ENCODE data around the gene UTS2B. TPM values are rescaled to one million over a fixed set of nuclear protein-coding genes. Genes with fewer than 3 reads are reported as not detected.

UTS2B gene
- total and polyA plus RNA-seq, 10 of the 15 experiments (the other 5 are each of a cell fraction or from before 2014, with no cell fraction given) = 0.15 to 0.72 (median 0.44) TPM

DNA sequence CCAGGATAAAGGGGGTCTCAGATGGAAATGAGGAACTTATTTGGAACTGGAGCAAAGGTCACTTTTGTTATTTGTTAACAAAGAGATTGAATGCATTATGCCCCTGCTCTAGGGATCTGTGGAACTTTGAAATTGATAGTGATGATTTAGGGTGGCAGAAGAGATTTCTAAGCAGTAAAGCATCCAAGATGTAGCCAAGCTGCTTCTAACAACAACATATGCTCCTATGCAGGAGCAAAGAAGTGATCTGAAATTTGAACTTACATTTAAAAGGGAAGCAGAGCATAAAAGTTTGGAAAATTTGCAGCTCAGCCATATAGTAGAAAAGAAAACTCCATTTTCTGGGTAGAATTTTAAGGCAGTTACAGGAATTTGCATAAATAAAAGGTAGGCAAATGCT lies 31.5 kb downstream of the UTS2B start:
- H3K36me3 ChIP-seq (ENCODE audit: control insufficient read depth in 2 of 2, insufficient read depth in 2 of 2, low read length in 1 of 2) = no peaks in the 10 kb centered on the region
- in situ Hi-C loops (cut with MboI) = no loop called here
- H4K20me1 ChIP-seq (ENCODE audit: control insufficient read depth, insufficient read depth) = no peaks in the 10 kb centered on the region
- ChIA-PET SMC1A (ENCODE audit: uncharacterized antibody, unreplicated experiment) (interaction anchor here (0.6 to 5.0 kb wide), 13 partner anchors 16 to 95 kb away, joined by 3 to 32 read pairs (median 10); partner anchors contain the start of gene UTS2B), RAD21 (ENCODE audit: unreplicated experiment) (interaction anchor here (1.0 to 1.5 kb wide), 4 partner anchors 8 to 160 kb away, joined by 4 to 5 read pairs (median 4); partner anchors contain the start of gene UTS2B), CTCF (interaction anchor here (1.1 to 2.0 kb wide), 5 partner anchors 15 to 54 kb away, joined by 3 to 11 read pairs (median 4); no protein-coding TSS in a partner anchor), POLR2A (interaction anchor here (0.6 to 1.7 kb wide), 6 partner anchors 27 to 226 kb away, joined by 3 to 6 read pairs (median 4); no protein-coding TSS in a partner anchor)
- H2AFZ ChIP-seq (ENCODE audit: control insufficient read depth, low read depth, low read length) = no peak overlapping the region
- H3K4me1 ChIP-seq (ENCODE audit: control insufficient read depth, insufficient read depth, low read length) = peaks cover 49% of the 10 kb centered on the region
- H3K79me2 ChIP-seq (ENCODE audit: control insufficient read depth, insufficient read depth, low read length) = no peaks in the 10 kb centered on the region
- intact Hi-C loops (cut with micrococcal nuclease; ENCODE audit: unreplicated experiment) = no loop called here
- H3K27me3 ChIP-seq (replicated peaks in 1 of 2; ENCODE audit: control insufficient read depth in 2 of 2, insufficient read depth in 2 of 2, low read length in 1 of 2) = no peaks in the 10 kb centered on the region
- H3K9ac ChIP-seq (ENCODE audit: control insufficient read depth, insufficient read depth, low read length) = no peak overlapping the region
- FAIRE-seq (no peak), DNase-seq (ENCODE audit: low read depth, low spot score) (no peak), ATAC-seq (no peak)
- H3K9me3 ChIP-seq (replicated peaks; ENCODE audit: control insufficient read depth, insufficient read depth, low read length) = no peaks in the 10 kb centered on the region
- H3K4me3 ChIP-seq = no peak overlapping the region
- no peak for TF ChIP-seq TCF3 (IDR thresholded peaks at IDR 0.05; ENCODE audit: borderline replicate concordance, insufficient read depth, low read depth, low read length)
- TF ChIP-seq ZNF687 (IDR thresholded peaks at IDR 0.05) = no peak
- TF ChIP-seq SIN3A (IDR thresholded peaks at IDR 0.05; ENCODE audit: low read depth, low read length) = no peak
- TF ChIP-seq CREM (IDR thresholded peaks at IDR 0.05; ENCODE audit: low read depth) = no peak
- TF ChIP-seq NFYB (IDR thresholded peaks at IDR 0.05; ENCODE audit: insufficient read depth, low read depth, low read length) = no peak
- no peak for TF ChIP-seq CBX3 (IDR thresholded peaks at IDR 0.05; ENCODE audit: borderline replicate concordance, low read depth)
- no peak for TF ChIP-seq RBBP5 (conservative IDR thresholded peaks at IDR 0.05)
- TF ChIP-seq JUNB (IDR thresholded peaks at IDR 0.05) = no peak
- TF ChIP-seq STAT3 (IDR thresholded peaks at IDR 0.05; ENCODE audit: low read depth, low read length) = no peak
- no peak for TF ChIP-seq HDAC6 (IDR thresholded peaks at IDR 0.05; ENCODE audit: unreplicated experiment)
- no peak for TF ChIP-seq SUPT20H (IDR thresholded peaks at IDR 0.05; ENCODE audit: borderline replicate concordance, control insufficient read depth, low read depth, low read length)
- TF ChIP-seq, protein P1, sequence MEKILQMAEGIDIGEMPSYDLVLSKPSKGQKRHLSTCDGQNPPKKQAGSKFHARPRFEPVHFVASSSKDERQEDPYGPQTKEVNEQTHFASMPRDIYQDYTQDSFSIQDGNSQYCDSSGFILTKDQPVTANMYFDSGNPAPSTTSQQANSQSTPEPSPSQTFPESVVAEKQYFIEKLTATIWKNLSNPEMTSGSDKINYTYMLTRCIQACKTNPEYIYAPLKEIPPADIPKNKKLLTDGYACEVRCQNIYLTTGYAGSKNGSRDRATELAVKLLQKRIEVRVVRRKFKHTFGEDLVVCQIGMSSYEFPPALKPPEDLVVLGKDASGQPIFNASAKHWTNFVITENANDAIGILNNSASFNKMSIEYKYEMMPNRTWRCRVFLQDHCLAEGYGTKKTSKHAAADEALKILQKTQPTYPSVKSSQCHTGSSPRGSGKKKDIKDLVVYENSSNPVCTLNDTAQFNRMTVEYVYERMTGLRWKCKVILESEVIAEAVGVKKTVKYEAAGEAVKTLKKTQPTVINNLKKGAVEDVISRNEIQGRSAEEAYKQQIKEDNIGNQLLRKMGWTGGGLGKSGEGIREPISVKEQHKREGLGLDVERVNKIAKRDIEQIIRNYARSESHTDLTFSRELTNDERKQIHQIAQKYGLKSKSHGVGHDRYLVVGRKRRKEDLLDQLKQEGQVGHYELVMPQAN (conservative IDR thresholded peaks at IDR 0.05) = no peak
- TF ChIP-seq MEF2B (IDR thresholded peaks at IDR 0.05; ENCODE audit: partially characterized antibody, poor library complexity, severe bottlenecking) = no peak
- TF ChIP-seq EED (IDR thresholded peaks at IDR 0.05; ENCODE audit: low read depth) = no peak
- no peak for TF ChIP-seq EGR1 (IDR thresholded peaks at IDR 0.05; ENCODE audit: borderline replicate concordance in 1 of 2, low read depth in 2 of 2, low read length in 2 of 2)
- no peak for TF ChIP-seq SREBF1 (IDR thresholded peaks at IDR 0.05; ENCODE audit: low read length)
- no peak for TF ChIP-seq ETV6 (conservative IDR thresholded peaks at IDR 0.05 in 1 of 2, IDR thresholded peaks at IDR 0.05 in 1 of 2; ENCODE audit: borderline replicate concordance in 1 of 2, low read depth in 1 of 2)
- no peak overlapping the region for H3K4me2 ChIP-seq (ENCODE audit: control insufficient read depth, insufficient read depth)
- H3K27ac ChIP-seq (ENCODE audit: control insufficient read depth, insufficient read depth) = no peak overlapping the region
- BruUV-seq (replicated peaks) = no TSS peak
